EL (cell line): ENCODE results near the gene TMEM179B.
A peak's percentile ranks its signal among the peaks of the same experiment; 100 is the strongest.
"Not testable (repeated sequence)": the region's sequence is repeated elsewhere in the genome, so short reads cannot be mapped to it uniquely, and the experiment has no call there.

ENCODE experiments used
- DNase-seq: peaks from one replicate; pipeline ENCODE4 v3.0.0-alpha.2; 2016

Gene TMEM179B

GRCh38 chr11:62789576-62789975, 2.4 kb downstream of the TMEM179B start:
- DNase-seq, result no peak

- DNase-seq, result peak; percentile 84
These were observed 4.4 kb downstream of the TMEM179B start, which contains the start of gene TMEM223 for GRCh38 chr11:62791501-62792201. Gene TMEM223, minus strand, starts transcription at chr11:62792006. Its CDS starts 12 bp downstream, at chr11:62791994.

GRCh38 chr11:62792202-62792575, 5.0 kb downstream of the TMEM179B start:
- DNase-seq, result no peak

- peak; percentile 53 for DNase-seq
These were observed 7.1 kb downstream of the TMEM179B start for GRCh38 chr11:62794201-62794775.

- DNase-seq, result no peak
These were observed 9.1 kb downstream of the TMEM179B start for GRCh38 chr11:62796281-62796680.

- no peak for DNase-seq
These were observed 12.3 kb downstream of the TMEM179B start for GRCh38 chr11:62799486-62799885.

GRCh38 chr11:62801071-62801470, 13.9 kb downstream of the TMEM179B start:
- no peak for DNase-seq

- peak; percentile 47 for DNase-seq
These were observed 17.3 kb downstream of the TMEM179B start for GRCh38 chr11:62804310-62805075.

GRCh38 chr11:62805076-62805892, 18.1 kb downstream of the TMEM179B start, which contains the start of gene NXF1:
Gene NXF1, minus strand, starts transcription at chr11:62805440. Its CDS starts 84 bp downstream, at chr11:62805356.
- peak; percentile 94 for DNase-seq

GRCh38 chr11:62805961-62806441, 18.8 kb downstream of the TMEM179B start:
- peak; percentile 35 for DNase-seq

- DNase-seq, result peak; percentile 43
These were observed 19.5 kb downstream of the TMEM179B start for GRCh38 chr11:62806611-62807121.

GRCh38 chr11:62810748-62811147, 23.5 kb downstream of the TMEM179B start:
- no peak for DNase-seq

GRCh38 chr11:62811659-62812058, 24.5 kb downstream of the TMEM179B start:
- DNase-seq, result no peak

- DNase-seq, result no peak
These were observed 29.4 kb downstream of the TMEM179B start for GRCh38 chr11:62816557-62816956.

- DNase-seq, result no peak
These were observed 29.9 kb downstream of the TMEM179B start for GRCh38 chr11:62817129-62817528.

GRCh38 chr11:62823677-62824076, 36.5 kb downstream of the TMEM179B start:
- DNase-seq, result no peak

- DNase-seq, result not testable (repeated sequence)
These were observed 40.9 kb downstream of the TMEM179B start for GRCh38 chr11:62828130-62828529.

- no peak for DNase-seq
These were observed 43.8 kb downstream of the TMEM179B start for GRCh38 chr11:62830904-62831519.

GRCh38 chr11:62831520-62832335, 44.5 kb downstream of the TMEM179B start, which contains the start of gene STX5:
Gene STX5, minus strand, starts transcription at chr11:62832051. Its CDS starts 808 bp downstream, at chr11:62831243.
- DNase-seq, result peak; percentile 99

- DNase-seq, result peak; percentile 48
These were observed 45.4 kb downstream of the TMEM179B start, which contains the start of gene TEX54 for GRCh38 chr11:62832336-62833234. Gene TEX54, minus strand, starts transcription at chr11:62832841.
